CD14-positive monocyte (primary cell): ENCODE data around the gene TTC12. TPM values are rescaled to one million over a fixed set of nuclear protein-coding genes. Genes with fewer than 3 reads are reported as not detected.

Experiments used
- DNase-seq, 3 donors: peaks; one replicate each; pipeline ENCODE4 v3.0.0-alpha.2; 2011 to 2022
- H2AFZ ChIP-seq: 2 replicates; pipeline ENCODE4 v1.6.0; 2012; ENCODE audit warnings: mild to moderate bottlenecking, low read depth, low read length, inconsistent platforms; ENCODE audit not compliant: insufficient read depth, poor library complexity, severe bottlenecking
- H3K27ac ChIP-seq, 2 donors: 1 replicate in 1 of 2; 2 replicates in 1 of 2; pipeline ENCODE4 v1.5.1; 2012 to 2013; ENCODE audit warnings: low read length in 2 of 2, control low read depth in 1 of 2, inconsistent platforms in 1 of 2, low read depth in 1 of 2, mild to moderate bottlenecking in 1 of 2
- H3K27me3 ChIP-seq, 2 donors: one replicate each; pipeline versions ENCODE4 v1.6.0 to v1.6.1; 2011 to 2013; ENCODE audit warnings: low read length in 2 of 2; ENCODE audit not compliant: control insufficient read depth in 2 of 2, insufficient read depth in 2 of 2
- H3K36me3 ChIP-seq, 2 donors: replicated peaks in 1 of 2; 1 replicate in 1 of 2; 2 replicates in 1 of 2; pipeline versions ENCODE4 v1.5.1 to v1.6.1; 2012 to 2013; ENCODE audit warnings: low read length in 2 of 2, control low read depth in 1 of 2, inconsistent platforms in 1 of 2, mild to moderate bottlenecking in 1 of 2; ENCODE audit not compliant: insufficient read depth in 2 of 2, control insufficient read depth in 1 of 2
- H3K4me1 ChIP-seq, 2 donors: 1 replicate in 1 of 2; 2 replicates in 1 of 2; pipeline versions ENCODE4 v1.5.1 to v1.6.1; 2012 to 2013; ENCODE audit warnings: low read length in 2 of 2, control low read depth in 1 of 2, inconsistent platforms in 1 of 2, mild to moderate bottlenecking in 1 of 2, moderate library complexity in 1 of 2; ENCODE audit not compliant: insufficient read depth in 2 of 2, control insufficient read depth in 1 of 2
- H3K4me2 ChIP-seq: replicated peaks from 2 replicates; pipeline ENCODE3; 2012; ENCODE audit warnings: low read length, moderate library complexity, mild to moderate bottlenecking; ENCODE audit not compliant: poor library complexity, severe bottlenecking; ENCODE audit errors: extremely low read depth
- H3K4me3 ChIP-seq, 3 experiments: fragments of 200-600 bp in 1 of 3; sonication (generic) in 1 of 3; replicated peaks in 1 of 3; 1 replicate in 2 of 3; 2 replicates in 1 of 3; pipeline ENCODE4 v1.5.1; 2011 to 2013; ENCODE audit warnings: low read length in 3 of 3, mild to moderate bottlenecking in 3 of 3, control low read depth in 2 of 3, low read depth in 2 of 3, inconsistent platforms in 1 of 3, moderate library complexity in 1 of 3
- H3K79me2 ChIP-seq: 2 replicates; pipeline ENCODE4 v1.6.0; 2012; ENCODE audit warnings: mild to moderate bottlenecking, control low read depth, inconsistent platforms, low read length, moderate library complexity; ENCODE audit not compliant: insufficient read depth
- H3K9ac ChIP-seq: 2 replicates; pipeline ENCODE4 v1.6.0; 2017; ENCODE audit warnings: low read length, mild to moderate bottlenecking; ENCODE audit not compliant: insufficient read depth, poor library complexity, severe bottlenecking
- H3K9me3 ChIP-seq, 2 donors: replicated peaks in 1 of 2; 1 replicate in 1 of 2; 2 replicates in 1 of 2; pipeline versions ENCODE4 v1.5.1 to v1.6.1; 2012 to 2013; ENCODE audit warnings: low read length in 2 of 2, control low read depth in 1 of 2; ENCODE audit not compliant: control insufficient read depth in 1 of 2, insufficient read depth in 1 of 2
- H4K20me1 ChIP-seq: 2 replicates; pipeline ENCODE4 v1.6.0; 2012; ENCODE audit warnings: mild to moderate bottlenecking, low read length, control low read depth, moderate library complexity; ENCODE audit not compliant: insufficient read depth
- H3K27ac Mint-ChIP-seq, 7 donors: one replicate each; pipeline ENCODE4 v1.8.0; 2020; ENCODE audit warnings: mild to moderate bottlenecking in 7 of 7, mixed read lengths in 7 of 7, moderate library complexity in 6 of 7, inconsistent platforms in 2 of 7
- H3K27me3 Mint-ChIP-seq, 3 donors: one replicate each; pipeline ENCODE4 v1.8.0; 2021 to 2022; ENCODE audit warnings: low read depth in 3 of 3, mild to moderate bottlenecking in 3 of 3, mixed read lengths in 3 of 3, moderate library complexity in 3 of 3, inconsistent platforms in 1 of 3
- H3K36me3 Mint-ChIP-seq, 2 donors: one replicate each; pipeline ENCODE4 v1.8.0; 2020; ENCODE audit warnings: mixed read lengths in 2 of 2, inconsistent platforms in 1 of 2, mild to moderate bottlenecking in 1 of 2
- H3K4me1 Mint-ChIP-seq: one replicate; pipeline ENCODE4 v1.8.0; 2020; ENCODE audit warnings: mild to moderate bottlenecking, mixed read lengths
- H3K4me3 Mint-ChIP-seq, 2 donors: one replicate each; pipeline ENCODE4 v1.8.0; 2020; ENCODE audit warnings: mild to moderate bottlenecking in 2 of 2, mixed read lengths in 2 of 2, moderate library complexity in 1 of 2
- H3K9me3 Mint-ChIP-seq, 7 donors: one replicate each; pipeline ENCODE4 v1.8.0; 2020 to 2022; ENCODE audit warnings: mixed read lengths in 7 of 7, mild to moderate bottlenecking in 6 of 7, moderate library complexity in 6 of 7, inconsistent platforms in 2 of 7
- WGBS: methylation state at CpG from one replicate; pipeline ENCODE4 v1.1.5; 2013; ENCODE audit warnings: missing lambda C conversion rate; ENCODE audit not compliant: insufficient coverage; 5-methylcytosine and 5-hydroxymethylcytosine counted together
- intact Hi-C, 2 donors: fragments of 100-400 bp; cut with micrococcal nuclease; formaldehyde crosslinking; loops; one replicate each; pipeline versions ENCODE4 v1.15.0 to v1.15.1; 2023
- polyA plus RNA-seq, 3 donors: library from polyadenylated mRNA; depleted of rRNA in 1 of 3; unstranded in 2 of 3; stranded (reverse) in 1 of 3; fragments of 300-500 nt in 2 of 3; fragments of >200 nt in 1 of 3; fragmentation: Illumina TruSeq in 2 of 3; gene quantifications; 1 replicate in 2 of 3; 2 replicates in 1 of 3; pipeline ENCODE4 v1.2.3, GENCODE V29; 2012 to 2021
- TF ChIP-seq, protein P1 (sequence below): fragments of 200-600 bp; IDR thresholded peaks from one replicate; pipeline ENCODE4 v1.8.0; 2022; ENCODE audit warnings: antibody characterized with exemption, mild to moderate bottlenecking

TTC12 gene
- polyA plus RNA-seq, 3 donors: 1.7 to 3.0 (median 2.4) TPM

DNA sequence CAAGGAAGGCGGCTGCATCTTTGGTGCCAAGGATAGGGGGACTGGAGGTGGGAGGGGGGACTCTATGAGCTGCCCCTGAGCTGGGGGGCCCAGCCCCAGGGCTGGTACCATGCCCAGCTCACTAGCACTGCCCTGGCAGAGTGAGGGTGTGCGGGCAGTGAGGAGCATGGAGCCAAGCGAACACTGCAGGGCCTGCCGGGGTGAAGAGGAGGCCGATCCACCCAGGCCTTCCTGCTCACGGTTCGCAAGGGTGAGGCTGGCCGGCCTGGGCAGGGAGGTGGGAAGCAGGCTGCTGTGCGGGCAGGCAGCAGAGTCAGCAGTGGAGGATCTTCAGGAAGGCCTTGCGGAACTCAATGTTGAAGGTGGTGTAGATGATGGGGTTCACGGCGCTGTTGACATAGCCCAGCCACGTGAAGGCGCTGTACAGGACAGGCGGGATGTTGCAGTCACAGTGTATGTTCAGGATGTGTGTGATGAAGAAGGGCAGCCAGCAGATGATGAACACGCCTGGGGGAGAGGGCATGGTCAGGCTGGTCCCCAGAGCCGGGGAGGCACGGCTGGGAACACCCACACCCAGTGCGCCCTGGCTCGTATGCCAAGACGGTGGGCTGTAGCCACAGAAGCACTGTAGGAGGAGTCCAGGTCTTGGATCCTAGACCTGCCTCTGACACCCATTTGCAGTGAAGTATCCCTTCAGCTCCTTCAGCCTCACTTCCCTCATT lies 96.2 kb downstream of the TTC12 start:
- Mint-ChIP-seq H3K27me3 (peaks cover 3 to 8% (median 5%) of the 10 kb centered on the region in 3 donors), H3K4me1 (no peaks in the 10 kb centered on the region), H3K4me3 (no peak overlapping the region), H3K27ac (no peak overlapping the region), H3K36me3 (no peaks in the 10 kb centered on the region), H3K9me3 (peaks cover 0 to 12% (median 0%) of the 10 kb centered on the region in 7 donors)
- no peak for DNase-seq
- no peaks in the 10 kb centered on the region for H3K36me3 ChIP-seq
- H3K27ac ChIP-seq: no peak overlapping the region
- no peaks in the 10 kb centered on the region for H3K79me2 ChIP-seq
- H2AFZ ChIP-seq: no peak overlapping the region
- H3K9me3 ChIP-seq: no peaks in the 10 kb centered on the region
- 90% methylated on average over 17 of the region's 21 CpGs for WGBS
- no peaks in the 10 kb centered on the region for H3K27me3 ChIP-seq
- no peak overlapping the region for H3K4me3 ChIP-seq
- TF ChIP-seq, protein P1, sequence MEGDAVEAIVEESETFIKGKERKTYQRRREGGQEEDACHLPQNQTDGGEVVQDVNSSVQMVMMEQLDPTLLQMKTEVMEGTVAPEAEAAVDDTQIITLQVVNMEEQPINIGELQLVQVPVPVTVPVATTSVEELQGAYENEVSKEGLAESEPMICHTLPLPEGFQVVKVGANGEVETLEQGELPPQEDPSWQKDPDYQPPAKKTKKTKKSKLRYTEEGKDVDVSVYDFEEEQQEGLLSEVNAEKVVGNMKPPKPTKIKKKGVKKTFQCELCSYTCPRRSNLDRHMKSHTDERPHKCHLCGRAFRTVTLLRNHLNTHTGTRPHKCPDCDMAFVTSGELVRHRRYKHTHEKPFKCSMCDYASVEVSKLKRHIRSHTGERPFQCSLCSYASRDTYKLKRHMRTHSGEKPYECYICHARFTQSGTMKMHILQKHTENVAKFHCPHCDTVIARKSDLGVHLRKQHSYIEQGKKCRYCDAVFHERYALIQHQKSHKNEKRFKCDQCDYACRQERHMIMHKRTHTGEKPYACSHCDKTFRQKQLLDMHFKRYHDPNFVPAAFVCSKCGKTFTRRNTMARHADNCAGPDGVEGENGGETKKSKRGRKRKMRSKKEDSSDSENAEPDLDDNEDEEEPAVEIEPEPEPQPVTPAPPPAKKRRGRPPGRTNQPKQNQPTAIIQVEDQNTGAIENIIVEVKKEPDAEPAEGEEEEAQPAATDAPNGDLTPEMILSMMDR: no peak
- no peak overlapping the region for H3K4me2 ChIP-seq
- no peak overlapping the region for H3K9ac ChIP-seq
- no peaks in the 10 kb centered on the region for H4K20me1 ChIP-seq
- intact Hi-C loops: no loop called here
- H3K4me1 ChIP-seq: no peaks in the 10 kb centered on the region

DNA sequence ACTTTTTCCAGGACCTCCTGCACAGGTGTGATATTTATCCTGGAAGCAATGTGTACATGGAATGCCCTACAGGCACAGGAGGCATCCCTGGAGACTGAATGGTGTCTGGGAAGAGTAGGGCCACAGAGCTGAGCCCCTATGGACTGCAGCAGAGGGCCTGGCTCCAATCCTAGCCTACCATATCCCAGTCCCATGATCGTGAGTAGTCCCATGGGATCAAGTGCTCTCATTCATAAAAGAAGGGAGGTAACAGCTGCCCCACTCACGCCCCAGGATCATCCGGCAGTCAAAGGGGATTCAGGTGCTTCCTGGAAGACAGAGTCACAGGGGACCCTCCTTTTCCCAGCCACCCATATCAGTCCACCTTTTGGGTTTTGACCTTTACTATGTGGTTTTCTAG lies 97.2 kb downstream of the TTC12 start:
- no peaks in the 10 kb centered on the region for H3K79me2 ChIP-seq
- H3K4me3 ChIP-seq: no peak overlapping the region
- DNase-seq: no peak
- H3K4me2 ChIP-seq: no peak overlapping the region
- Mint-ChIP-seq H3K4me1 (no peaks in the 10 kb centered on the region), H3K9me3 (peaks cover 0 to 12% (median 0%) of the 10 kb centered on the region in 7 donors), H3K4me3 (no peak overlapping the region), H3K36me3 (no peaks in the 10 kb centered on the region), H3K27me3 (peaks cover 3 to 8% (median 5%) of the 10 kb centered on the region in 3 donors), H3K27ac (no peak overlapping the region)
- no peaks in the 10 kb centered on the region for H3K9me3 ChIP-seq
- intact Hi-C loops: no loop called here
- no peak overlapping the region for H3K27ac ChIP-seq
- no peaks in the 10 kb centered on the region for H3K36me3 ChIP-seq
- TF ChIP-seq, protein P1: no peak
- H3K4me1 ChIP-seq: no peaks in the 10 kb centered on the region
- H3K9ac ChIP-seq: no peak overlapping the region
- 100% methylated on average over 1 of the region's 3 CpGs for WGBS
- H3K27me3 ChIP-seq: no peaks in the 10 kb centered on the region
- H4K20me1 ChIP-seq: no peaks in the 10 kb centered on the region
- H2AFZ ChIP-seq: no peak overlapping the region
